Measurements from ENCODE around the gene SPATA13. TPM values are rescaled to one million over a fixed set of nuclear protein-coding genes. Genes with fewer than 3 reads are reported as not detected.

Gene SPATA13
- total RNA-seq, 1 donor from 2014 or later, result 11.9 TPM

- DNase-seq (ENCODE audit: low read depth), result peak; percentile 80
These were observed 60.5 kb downstream of the SPATA13 start for GRCh38 chr13:24221007-24221406.

GRCh38 chr13:24222756-24223155 is 62.2 kb downstream of the SPATA13 start:
- no peak for DNase-seq (ENCODE audit: low read depth)

GRCh38 chr13:24223341-24224231 is 63.1 kb downstream of the SPATA13 start:
- no peak for DNase-seq (ENCODE audit: low read depth)

GRCh38 chr13:24224232-24224680 is 63.7 kb downstream of the SPATA13 start:
- DNase-seq (ENCODE audit: low read depth), result no peak

- DNase-seq (ENCODE audit: low read depth), result peak; percentile 74
These were observed 64.5 kb downstream of the SPATA13 start for GRCh38 chr13:24225062-24225461.

GRCh38 chr13:24225930-24226329 is 65.4 kb downstream of the SPATA13 start:
- no peak for DNase-seq (ENCODE audit: low read depth)

- no peak for DNase-seq (ENCODE audit: low read depth)
These were observed 66.2 kb downstream of the SPATA13 start for GRCh38 chr13:24226762-24227161.

GRCh38 chr13:24228852-24229458 is 68.4 kb downstream of the SPATA13 start:
- peak; percentile 71 for DNase-seq (ENCODE audit: low read depth)

- DNase-seq (ENCODE audit: low read depth), result no peak
These were observed 70.0 kb downstream of the SPATA13 start for GRCh38 chr13:24230428-24231072.

- DNase-seq (ENCODE audit: low read depth), result no peak
These were observed 70.9 kb downstream of the SPATA13 start for GRCh38 chr13:24231377-24231776.

- DNase-seq (ENCODE audit: low read depth), result no peak
These were observed 71.5 kb downstream of the SPATA13 start for GRCh38 chr13:24232037-24232436.

- DNase-seq (ENCODE audit: low read depth), result no peak
These were observed 72.0 kb downstream of the SPATA13 start for GRCh38 chr13:24232474-24232873.

GRCh38 chr13:24233351-24233901 is 72.9 kb downstream of the SPATA13 start:
- no peak for DNase-seq (ENCODE audit: low read depth)

GRCh38 chr13:24234200-24234915 is 73.8 kb downstream of the SPATA13 start:
- no peak for DNase-seq (ENCODE audit: low read depth)

GRCh38 chr13:24237356-24237755 is 76.8 kb downstream of the SPATA13 start:
- DNase-seq (ENCODE audit: low read depth), result no peak

GRCh38 chr13:24241336-24241735 is 80.8 kb downstream of the SPATA13 start:
- DNase-seq (ENCODE audit: low read depth), result no peak

GRCh38 chr13:24242100-24242499 is 81.6 kb downstream of the SPATA13 start:
- DNase-seq (ENCODE audit: low read depth), result no peak

GRCh38 chr13:24243302-24243701 is 82.8 kb downstream of the SPATA13 start:
- no peak for DNase-seq (ENCODE audit: low read depth)

- no peak for DNase-seq (ENCODE audit: low read depth)
These were observed 84.3 kb downstream of the SPATA13 start for GRCh38 chr13:24244802-24245201.

- no peak for DNase-seq (ENCODE audit: low read depth)
These were observed 86.5 kb downstream of the SPATA13 start for GRCh38 chr13:24247016-24247415.

GRCh38 chr13:24249624-24250023 is 89.1 kb downstream of the SPATA13 start:
- no peak for DNase-seq (ENCODE audit: low read depth)

Data from myocyte (in vitro differentiated cells).